HepG2 (cell line): ENCODE data around the gene PARD3. TPM values are rescaled to one million over a fixed set of nuclear protein-coding genes. Genes with fewer than 3 reads are reported as not detected.

Source experiments
- ATF7-NPFF ChIP-seq: sonication (generic); formaldehyde crosslinking; IDR thresholded peaks from 2 replicates; pipeline ENCODE4 v1.8.1; 2023; ENCODE audit warnings: mild to moderate bottlenecking, low read depth, missing genetic modification reagents, moderate library complexity
- BCL6 ChIP-seq: IDR thresholded peaks from 2 replicates; pipeline ENCODE4 v1.6.1; 2016; ENCODE audit warnings: missing genetic modification reagents, missing compliant biosample characterization
- ERF ChIP-seq: IDR thresholded peaks from 2 replicates; pipeline ENCODE4 v1.6.1; 2018; ENCODE audit warnings: missing biosample characterization, missing genetic modification reagents
- HNF4A ChIP-seq: sonication (generic); formaldehyde crosslinking; IDR thresholded peaks from 2 replicates; pipeline ENCODE4 v1.4.0; 2020; ENCODE audit warnings: missing genetic modification reagents
- KDM6A ChIP-seq: IDR thresholded peaks from 2 replicates; pipeline ENCODE4 v1.6.1; 2016; ENCODE audit warnings: low read depth
- RARA ChIP-seq: IDR thresholded peaks from 2 replicates; pipeline ENCODE4 v1.6.1; 2016; ENCODE audit warnings: missing genetic modification reagents, missing compliant biosample characterization
- ZNF282 ChIP-seq: fragments of 450-650 bp; IDR thresholded peaks from 2 replicates; pipeline ENCODE4 v1.6.1; 2018; ENCODE audit not compliant: partially characterized antibody
- ZNF33A ChIP-seq: sonication (generic); formaldehyde crosslinking; IDR thresholded peaks from 2 replicates; pipeline ENCODE4 v1.5.1; 2020; ENCODE audit warnings: missing genetic modification reagents, mild to moderate bottlenecking, moderate library complexity, borderline replicate concordance
- ZNF451 ChIP-seq: sonication (generic); formaldehyde crosslinking; IDR thresholded peaks from 2 replicates; pipeline ENCODE4 v1.5.0; 2020; ENCODE audit warnings: mild to moderate bottlenecking, missing genetic modification reagents
- polyA plus RNA-seq, 8 experiments: library from polyadenylated mRNA; depleted of rRNA in 3 of 8; stranded (reverse) in 7 of 8; unstranded in 1 of 8; fragments of >200 nt; fragmentation: Illumina TruSeq in 4 of 8; extraction: Trizol in 4 of 8; gene quantifications; 2 replicates each; pipeline versions ENCODE4 v1.2.1 to v1.2.3, GENCODE V29; 2011 to 2016; ENCODE audit warnings: low read depth in 4 of 8, missing spikeins in 1 of 8, mixed read lengths in 1 of 8; ENCODE audit not compliant: insufficient read depth in 1 of 8
- total RNA-seq, 5 experiments: library from RNA; depleted of rRNA; stranded (reverse); fragments of >200 nt; fragmentation: Illumina TruSeq; extraction: Trizol; gene quantifications; 2 replicates each; pipeline ENCODE4 v1.2.3, GENCODE V29; 2016; ENCODE audit warnings: low read depth in 1 of 5
- TF ChIP-seq, protein P1 (sequence below): sonication (generic); formaldehyde crosslinking; IDR thresholded peaks from 2 replicates; pipeline ENCODE4 v1.4.0; 2020; ENCODE audit warnings: missing genetic modification reagents, borderline replicate concordance
- TF ChIP-seq, protein P2 (sequence below): sonication (generic); formaldehyde crosslinking; IDR thresholded peaks from 2 replicates; pipeline ENCODE4 v1.8.0; 2022; ENCODE audit warnings: missing genetic modification reagents, mild to moderate bottlenecking, moderate library complexity, borderline replicate concordance
- TF ChIP-seq, protein P3 (sequence below), 2 experiments: fragments of 450-650 bp in 1 of 2; sonication (generic) in 1 of 2; formaldehyde crosslinking in 1 of 2; IDR thresholded peaks; 2 replicates each; pipeline versions ENCODE4 v1.6.1 to v1.8.0; 2016 to 2022; ENCODE audit warnings: antibody characterized with exemption in 1 of 2, mild to moderate bottlenecking in 1 of 2, missing genetic modification reagents in 1 of 2

Gene PARD3
- total and polyA plus RNA-seq, 2 of the 13 experiments (the other 11 are each of a cell fraction or from before 2014, with no cell fraction given), result 40.9 to 60.0 TPM

DNA sequence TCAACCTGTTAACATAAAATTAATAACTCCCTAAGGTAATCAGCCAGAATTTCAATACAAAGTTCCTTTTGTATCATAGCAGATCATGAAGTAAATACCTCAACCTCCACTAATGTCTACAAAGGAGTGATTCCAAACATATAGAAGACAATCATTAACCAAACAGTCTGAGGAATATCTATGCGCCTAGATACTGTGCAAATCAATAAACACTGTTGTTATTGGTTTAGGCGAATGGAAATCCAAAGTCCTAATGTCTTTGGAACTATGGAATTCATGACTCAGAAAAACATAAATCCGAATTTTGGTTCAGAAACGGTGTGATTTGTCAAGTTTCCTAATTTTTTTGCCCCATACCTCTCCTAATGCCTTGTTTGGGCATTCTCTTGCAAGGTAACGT is 469.7 kb downstream of the PARD3 start (continued):
- TF ChIP-seq, protein P1, sequence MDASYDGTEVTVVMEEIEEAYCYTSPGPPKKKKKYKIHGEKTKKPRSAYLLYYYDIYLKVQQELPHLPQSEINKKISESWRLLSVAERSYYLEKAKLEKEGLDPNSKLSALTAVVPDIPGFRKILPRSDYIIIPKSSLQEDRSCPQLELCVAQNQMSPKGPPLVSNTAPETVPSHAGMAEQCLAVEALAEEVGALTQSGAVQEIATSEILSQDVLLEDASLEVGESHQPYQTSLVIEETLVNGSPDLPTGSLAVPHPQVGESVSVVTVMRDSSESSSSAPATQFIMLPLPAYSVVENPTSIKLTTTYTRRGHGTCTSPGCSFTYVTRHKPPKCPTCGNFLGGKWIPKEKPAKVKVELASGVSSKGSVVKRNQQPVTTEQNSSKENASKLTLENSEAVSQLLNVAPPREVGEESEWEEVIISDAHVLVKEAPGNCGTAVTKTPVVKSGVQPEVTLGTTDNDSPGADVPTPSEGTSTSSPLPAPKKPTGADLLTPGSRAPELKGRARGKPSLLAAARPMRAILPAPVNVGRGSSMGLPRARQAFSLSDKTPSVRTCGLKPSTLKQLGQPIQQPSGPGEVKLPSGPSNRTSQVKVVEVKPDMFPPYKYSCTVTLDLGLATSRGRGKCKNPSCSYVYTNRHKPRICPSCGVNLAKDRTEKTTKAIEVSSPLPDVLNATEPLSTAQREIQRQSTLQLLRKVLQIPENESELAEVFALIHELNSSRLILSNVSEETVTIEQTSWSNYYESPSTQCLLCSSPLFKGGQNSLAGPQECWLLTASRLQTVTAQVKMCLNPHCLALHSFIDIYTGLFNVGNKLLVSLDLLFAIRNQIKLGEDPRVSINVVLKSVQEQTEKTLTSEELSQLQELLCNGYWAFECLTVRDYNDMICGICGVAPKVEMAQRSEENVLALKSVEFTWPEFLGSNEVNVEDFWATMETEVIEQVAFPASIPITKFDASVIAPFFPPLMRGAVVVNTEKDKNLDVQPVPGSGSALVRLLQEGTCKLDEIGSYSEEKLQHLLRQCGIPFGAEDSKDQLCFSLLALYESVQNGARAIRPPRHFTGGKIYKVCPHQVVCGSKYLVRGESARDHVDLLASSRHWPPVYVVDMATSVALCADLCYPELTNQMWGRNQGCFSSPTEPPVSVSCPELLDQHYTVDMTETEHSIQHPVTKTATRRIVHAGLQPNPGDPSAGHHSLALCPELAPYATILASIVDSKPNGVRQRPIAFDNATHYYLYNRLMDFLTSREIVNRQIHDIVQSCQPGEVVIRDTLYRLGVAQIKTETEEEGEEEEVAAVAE (CRISPR knock-in tag), result peak; percentile 86; the same call in 1 of the 2 replicates
- TF ChIP-seq RARA (CRISPR knock-in tag) (peak; percentile 52; the same call in 1 of the 2 replicates), BCL6 (CRISPR knock-in tag) (peak; percentile 58), ERF (CRISPR knock-in tag) (peak; percentile 11; the same call in 1 of the 2 replicates), HNF4A (peak; percentile 84), KDM6A (CRISPR knock-in tag) (peak; percentile 66; the same call in 1 of the 2 replicates), ATF7-NPFF (no peak), ZNF33A (CRISPR knock-in tag) (no peak), ZNF282 (no peak), ZNF451 (CRISPR knock-in tag) (no peak)
- TF ChIP-seq, protein P2, sequence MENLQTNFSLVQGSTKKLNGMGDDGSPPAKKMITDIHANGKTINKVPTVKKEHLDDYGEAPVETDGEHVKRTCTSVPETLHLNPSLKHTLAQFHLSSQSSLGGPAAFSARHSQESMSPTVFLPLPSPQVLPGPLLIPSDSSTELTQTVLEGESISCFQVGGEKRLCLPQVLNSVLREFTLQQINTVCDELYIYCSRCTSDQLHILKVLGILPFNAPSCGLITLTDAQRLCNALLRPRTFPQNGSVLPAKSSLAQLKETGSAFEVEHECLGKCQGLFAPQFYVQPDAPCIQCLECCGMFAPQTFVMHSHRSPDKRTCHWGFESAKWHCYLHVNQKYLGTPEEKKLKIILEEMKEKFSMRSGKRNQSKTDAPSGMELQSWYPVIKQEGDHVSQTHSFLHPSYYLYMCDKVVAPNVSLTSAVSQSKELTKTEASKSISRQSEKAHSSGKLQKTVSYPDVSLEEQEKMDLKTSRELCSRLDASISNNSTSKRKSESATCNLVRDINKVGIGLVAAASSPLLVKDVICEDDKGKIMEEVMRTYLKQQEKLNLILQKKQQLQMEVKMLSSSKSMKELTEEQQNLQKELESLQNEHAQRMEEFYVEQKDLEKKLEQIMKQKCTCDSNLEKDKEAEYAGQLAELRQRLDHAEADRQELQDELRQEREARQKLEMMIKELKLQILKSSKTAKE (CRISPR knock-in tag), result no peak
- TF ChIP-seq, protein P3, sequence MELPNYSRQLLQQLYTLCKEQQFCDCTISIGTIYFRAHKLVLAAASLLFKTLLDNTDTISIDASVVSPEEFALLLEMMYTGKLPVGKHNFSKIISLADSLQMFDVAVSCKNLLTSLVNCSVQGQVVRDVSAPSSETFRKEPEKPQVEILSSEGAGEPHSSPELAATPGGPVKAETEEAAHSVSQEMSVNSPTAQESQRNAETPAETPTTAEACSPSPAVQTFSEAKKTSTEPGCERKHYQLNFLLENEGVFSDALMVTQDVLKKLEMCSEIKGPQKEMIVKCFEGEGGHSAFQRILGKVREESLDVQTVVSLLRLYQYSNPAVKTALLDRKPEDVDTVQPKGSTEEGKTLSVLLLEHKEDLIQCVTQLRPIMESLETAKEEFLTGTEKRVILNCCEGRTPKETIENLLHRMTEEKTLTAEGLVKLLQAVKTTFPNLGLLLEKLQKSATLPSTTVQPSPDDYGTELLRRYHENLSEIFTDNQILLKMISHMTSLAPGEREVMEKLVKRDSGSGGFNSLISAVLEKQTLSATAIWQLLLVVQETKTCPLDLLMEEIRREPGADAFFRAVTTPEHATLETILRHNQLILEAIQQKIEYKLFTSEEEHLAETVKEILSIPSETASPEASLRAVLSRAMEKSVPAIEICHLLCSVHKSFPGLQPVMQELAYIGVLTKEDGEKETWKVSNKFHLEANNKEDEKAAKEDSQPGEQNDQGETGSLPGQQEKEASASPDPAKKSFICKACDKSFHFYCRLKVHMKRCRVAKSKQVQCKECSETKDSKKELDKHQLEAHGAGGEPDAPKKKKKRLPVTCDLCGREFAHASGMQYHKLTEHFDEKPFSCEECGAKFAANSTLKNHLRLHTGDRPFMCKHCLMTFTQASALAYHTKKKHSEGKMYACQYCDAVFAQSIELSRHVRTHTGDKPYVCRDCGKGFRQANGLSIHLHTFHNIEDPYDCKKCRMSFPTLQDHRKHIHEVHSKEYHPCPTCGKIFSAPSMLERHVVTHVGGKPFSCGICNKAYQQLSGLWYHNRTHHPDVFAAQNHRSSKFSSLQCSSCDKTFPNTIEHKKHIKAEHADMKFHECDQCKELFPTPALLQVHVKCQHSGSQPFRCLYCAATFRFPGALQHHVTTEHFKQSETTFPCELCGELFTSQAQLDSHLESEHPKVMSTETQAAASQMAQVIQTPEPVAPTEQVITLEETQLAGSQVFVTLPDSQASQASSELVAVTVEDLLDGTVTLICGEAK (IDR thresholded peaks at IDR 0.05), result no peak
- TF ChIP-seq, protein P3 (CRISPR knock-in tag; IDR thresholded peaks at IDR 0.05), result no peak
